Astrocyte of the spinal cord (primary cell): ENCODE data around the gene PLPP7.

Experiments
- DNase-seq: peaks from one replicate; pipeline ENCODE4 v3.0.0; 2011; ENCODE audit warnings: low read depth, low spot score
- H3K4me3 ChIP-seq: 2 replicates; pipeline ENCODE4 v1.5.1; 2011; ENCODE audit warnings: low read depth, mild to moderate bottlenecking, low read length, moderate library complexity
- in situ Hi-C: cut with HindIII; loops from 2 replicates; pipeline ENCODE4 v1.10.0; 2017; ENCODE audit warnings: low sequenced_read_pairs
- TF ChIP-seq, protein P1 (sequence below): IDR thresholded peaks from 2 replicates; pipeline ENCODE4 v1.5.1; 2012; ENCODE audit warnings: low read depth, mild to moderate bottlenecking, low read length, inconsistent platforms

The PLPP7 gene

DNA sequence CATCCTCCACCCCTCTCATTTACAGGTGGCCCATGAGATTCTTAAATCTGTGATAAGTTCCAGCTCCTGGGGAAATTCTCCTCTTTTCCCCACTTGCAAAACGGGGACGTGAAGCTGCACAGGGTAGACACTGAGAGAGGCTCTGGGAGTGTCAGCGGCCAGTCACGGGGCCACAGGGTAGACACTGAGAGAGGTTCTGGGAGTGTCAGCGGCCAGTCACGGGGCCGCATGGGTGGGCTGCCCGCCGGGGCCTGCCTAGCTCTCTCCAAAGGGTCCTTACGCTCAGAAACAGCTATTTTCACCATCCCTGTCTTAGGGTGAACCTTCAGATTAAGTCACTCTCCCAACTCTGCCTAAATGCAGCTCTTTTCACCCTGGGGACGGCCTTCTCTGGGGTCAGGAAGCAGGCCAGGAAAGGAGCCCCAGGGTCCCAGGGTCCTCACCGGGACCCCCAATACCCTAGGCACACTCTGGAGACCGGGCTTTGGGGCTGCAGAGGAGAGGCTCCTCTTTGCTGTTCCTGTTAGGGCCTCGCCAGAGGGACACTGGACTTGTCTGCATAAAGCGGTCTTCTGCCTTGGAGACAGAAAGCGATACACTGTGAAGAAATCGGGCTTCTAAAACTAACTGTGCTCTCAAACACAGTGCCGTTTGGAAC is 14.7 kb upstream of the PLPP7 start:
- H3K4me3 ChIP-seq: no peak overlapping the region
- TF ChIP-seq, protein P1, sequence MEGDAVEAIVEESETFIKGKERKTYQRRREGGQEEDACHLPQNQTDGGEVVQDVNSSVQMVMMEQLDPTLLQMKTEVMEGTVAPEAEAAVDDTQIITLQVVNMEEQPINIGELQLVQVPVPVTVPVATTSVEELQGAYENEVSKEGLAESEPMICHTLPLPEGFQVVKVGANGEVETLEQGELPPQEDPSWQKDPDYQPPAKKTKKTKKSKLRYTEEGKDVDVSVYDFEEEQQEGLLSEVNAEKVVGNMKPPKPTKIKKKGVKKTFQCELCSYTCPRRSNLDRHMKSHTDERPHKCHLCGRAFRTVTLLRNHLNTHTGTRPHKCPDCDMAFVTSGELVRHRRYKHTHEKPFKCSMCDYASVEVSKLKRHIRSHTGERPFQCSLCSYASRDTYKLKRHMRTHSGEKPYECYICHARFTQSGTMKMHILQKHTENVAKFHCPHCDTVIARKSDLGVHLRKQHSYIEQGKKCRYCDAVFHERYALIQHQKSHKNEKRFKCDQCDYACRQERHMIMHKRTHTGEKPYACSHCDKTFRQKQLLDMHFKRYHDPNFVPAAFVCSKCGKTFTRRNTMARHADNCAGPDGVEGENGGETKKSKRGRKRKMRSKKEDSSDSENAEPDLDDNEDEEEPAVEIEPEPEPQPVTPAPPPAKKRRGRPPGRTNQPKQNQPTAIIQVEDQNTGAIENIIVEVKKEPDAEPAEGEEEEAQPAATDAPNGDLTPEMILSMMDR: no peak
- in situ Hi-C loops: no loop called here
- DNase-seq: no peak

DNA sequence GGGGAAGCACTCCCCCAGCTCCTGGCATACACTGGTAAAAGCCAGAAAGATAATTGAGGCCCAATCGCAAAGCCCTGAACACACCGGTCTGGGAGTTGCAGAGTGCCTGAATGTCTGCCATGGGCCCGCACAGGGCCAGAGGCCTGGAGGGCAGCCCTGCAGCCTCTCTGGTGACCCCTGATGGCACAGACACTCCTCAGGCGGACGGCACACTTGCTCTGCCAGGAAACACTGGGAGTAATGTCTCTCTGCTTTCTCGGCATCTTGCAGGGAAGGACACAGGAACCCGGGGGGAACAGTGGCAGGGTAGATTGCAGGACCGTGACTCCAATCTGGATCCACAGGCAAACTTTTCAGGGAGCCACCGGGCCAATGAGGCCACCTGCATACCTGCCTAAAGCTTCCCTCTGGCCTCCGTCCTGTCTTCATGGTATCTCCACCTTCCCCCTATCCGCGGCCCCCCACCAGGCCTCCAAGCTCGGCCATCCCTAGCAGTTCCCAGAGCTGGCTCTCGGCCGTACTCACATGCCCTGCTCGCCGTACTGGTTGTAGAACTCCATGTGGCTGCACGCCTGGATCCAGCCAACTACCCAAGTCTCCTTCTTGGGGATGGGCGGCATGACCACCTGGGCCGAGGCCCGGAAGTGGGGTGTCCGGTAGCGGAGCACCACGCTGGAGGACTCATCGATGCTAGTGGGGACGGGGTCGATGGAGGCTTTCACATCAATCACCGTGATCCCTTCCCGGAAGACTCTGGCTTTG is 14.0 kb upstream of the PLPP7 start:
- H3K4me3 ChIP-seq: no peak overlapping the region
- TF ChIP-seq, protein P1: no peak
- no peak for DNase-seq
- in situ Hi-C loops: no loop called here

DNA sequence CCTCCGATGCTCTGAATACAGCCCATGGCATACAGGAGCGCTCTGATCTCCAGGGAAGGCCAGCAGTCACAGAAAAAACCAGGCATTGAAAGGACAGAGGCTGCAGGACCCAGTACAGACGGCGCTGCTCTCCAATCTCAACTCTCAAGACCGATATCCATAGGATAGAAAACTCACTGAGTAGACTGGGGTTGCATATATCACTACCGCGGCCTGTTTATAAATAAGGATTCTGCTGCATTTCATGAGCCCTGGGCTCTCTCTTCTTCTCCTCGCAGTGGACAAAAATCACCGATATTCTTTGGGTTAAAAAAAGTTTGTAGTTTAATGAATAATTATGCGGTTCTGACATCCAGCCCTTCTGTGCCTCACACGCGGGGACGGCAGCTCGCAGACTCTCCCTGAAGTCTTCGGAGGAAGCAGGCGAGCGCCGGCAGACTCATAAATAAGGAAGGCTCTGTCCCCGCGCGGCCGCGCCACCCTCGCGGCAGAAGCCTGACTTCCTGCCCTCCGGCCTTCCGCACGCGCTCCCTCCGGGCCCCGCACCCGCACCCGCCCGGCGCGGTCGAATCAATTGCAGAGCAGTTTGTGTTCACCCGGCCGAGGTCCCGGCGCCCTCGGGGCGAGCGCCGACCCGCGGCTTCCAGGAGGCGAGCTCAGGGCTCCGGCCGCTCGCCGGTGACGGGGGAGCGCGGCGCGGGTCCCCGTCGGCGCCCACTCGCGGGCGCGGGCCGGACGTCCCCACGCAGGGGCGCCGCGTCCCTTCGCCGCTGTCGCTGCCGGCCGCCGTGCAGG is 13.2 kb upstream of the PLPP7 start, which contains the start of gene FAM78A:
Gene FAM78A, minus strand, starts transcription at position 417 of the 795 bp plus-strand sequence. Its CDS starts 331 bp downstream, at position 86.
- TF ChIP-seq, protein P1: no peak
- in situ Hi-C loops: no loop called here
- no peak within 1 kb of the TSS for H3K4me3 ChIP-seq
- DNase-seq: no peak

DNA sequence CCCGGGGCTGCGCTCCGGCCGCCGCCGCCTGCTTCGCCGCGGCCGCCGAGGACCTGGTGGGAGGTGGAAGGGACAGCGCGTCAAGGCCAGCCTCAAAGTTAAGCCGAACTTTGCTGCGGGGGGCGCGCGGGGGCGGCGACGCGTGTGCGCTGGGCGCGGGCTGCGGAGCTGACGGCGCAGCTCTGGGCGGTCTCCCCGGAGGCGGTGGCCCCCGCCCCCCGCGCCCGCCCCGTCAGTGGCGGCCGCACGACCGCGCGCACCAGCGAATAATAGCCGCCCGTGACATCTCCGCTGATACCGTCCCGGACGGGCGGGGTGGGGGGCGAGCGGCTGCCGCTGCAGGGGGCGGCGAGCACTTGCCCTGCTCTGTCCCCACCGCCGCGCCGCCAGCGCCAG is 12.6 kb upstream of the PLPP7 start:
- in situ Hi-C loops: no loop called here
- no peak for DNase-seq
- H3K4me3 ChIP-seq: no peak overlapping the region
- TF ChIP-seq, protein P1: no peak

DNA sequence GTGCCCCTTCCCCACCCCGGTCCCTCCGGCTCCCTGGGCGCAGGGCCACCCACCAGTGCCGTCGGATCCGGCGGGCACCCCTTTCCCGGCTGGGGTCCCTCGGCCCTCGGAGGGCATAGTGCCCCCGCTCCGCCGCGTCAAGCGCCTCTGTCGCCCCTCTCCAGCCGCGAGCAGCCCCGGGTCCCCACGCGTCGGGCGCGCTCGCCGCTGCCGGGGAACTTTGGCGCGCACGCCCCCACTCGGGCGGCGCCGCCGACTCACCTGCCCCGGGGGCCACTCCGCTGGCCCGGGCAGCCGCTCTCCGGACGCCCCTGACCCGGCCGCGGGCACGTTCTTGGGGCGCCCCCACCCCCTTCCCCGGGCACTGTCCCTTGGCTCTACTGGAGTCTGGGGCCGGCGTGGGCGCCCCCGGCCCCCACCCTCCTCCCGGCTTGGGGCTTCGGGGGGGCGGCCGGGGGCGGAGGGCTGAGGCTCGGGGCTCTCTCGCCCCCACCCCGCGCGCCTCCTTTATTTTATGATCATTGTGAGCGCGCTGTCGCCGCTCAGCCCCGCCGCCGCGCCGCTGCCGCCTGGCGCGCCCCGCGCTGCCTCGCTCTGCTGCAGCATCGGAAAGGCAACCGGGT is 12.1 kb upstream of the PLPP7 start:
- H3K4me3 ChIP-seq: peak overlapping the region; percentile 22
- TF ChIP-seq, protein P1: no peak

DNA sequence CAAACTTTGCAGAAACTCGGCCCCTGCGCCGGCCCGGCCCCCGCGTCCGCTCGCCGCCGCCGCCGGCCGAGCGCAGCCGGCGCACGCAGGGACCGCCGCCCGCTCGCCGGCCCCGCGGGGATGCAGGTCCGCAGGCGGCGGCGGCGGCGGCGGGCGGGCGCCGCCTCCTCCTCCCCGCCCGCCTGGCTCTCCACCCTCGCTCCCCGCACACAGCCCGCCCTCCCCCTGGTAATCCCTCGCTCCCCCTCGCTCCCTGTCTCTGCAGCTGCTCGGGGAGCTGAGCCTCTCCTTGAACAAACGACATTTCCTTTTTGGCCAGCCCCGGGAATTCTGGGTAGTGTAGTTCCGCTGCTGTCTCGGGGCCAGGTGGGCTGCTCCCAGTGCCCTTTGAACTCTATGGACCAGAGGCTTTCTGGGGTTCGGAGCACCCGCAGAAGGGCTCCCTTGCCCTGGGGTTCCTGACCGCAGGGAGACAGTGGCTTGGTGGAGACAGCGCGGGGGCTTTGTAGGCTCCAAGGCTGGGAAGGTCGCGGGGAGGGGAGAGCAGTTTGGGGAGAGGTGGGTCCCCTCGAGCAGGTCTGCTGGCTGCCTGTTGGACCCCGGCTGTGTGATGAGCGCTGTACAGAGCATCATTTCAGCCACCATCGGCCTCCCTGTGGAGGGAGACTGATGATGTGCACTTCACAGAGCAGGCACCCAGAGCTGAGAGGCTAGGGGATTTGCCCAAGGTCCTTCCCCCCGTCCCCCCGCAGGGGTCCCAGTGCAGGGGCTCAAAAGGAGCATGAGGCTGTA is 11.4 kb upstream of the PLPP7 start:
- in situ Hi-C loops: no loop called here
- DNase-seq: peak; percentile 73
- H3K4me3 ChIP-seq: peak overlapping the region; percentile 22
- TF ChIP-seq, protein P1: no peak

More for the DNA sequence above, 12.1 kb upstream of the PLPP7 start:
- no peak for DNase-seq
- in situ Hi-C loops: no loop called here
